GM21515 (cell line): ENCODE results near the gene NCAPD2.
A peak's percentile ranks its signal among the peaks of the same experiment; 100 is the strongest.
"Not testable (repeated sequence)": the region's sequence is repeated elsewhere in the genome, so short reads cannot be mapped to it uniquely, and the experiment has no call there.

Source experiments
- ATAC-seq: cut with Tn5 transposase; IDR thresholded peaks from one replicate; pipeline ENCODE4 v1.9.1; 2021; ENCODE audit not compliant: unreplicated experiment

NCAPD2 gene

GRCh38 chr12:6533923-6534694 lies 40.2 kb downstream of the NCAPD2 start, which contains the start of gene GAPDH:
Gene GAPDH (plus strand): TSS chr12:6534517. CDS start chr12:6534833, 316 bp downstream.
- ATAC-seq, result peak; percentile 52

GRCh38 chr12:6534695-6534944 lies 40.7 kb downstream of the NCAPD2 start:
- no peak for ATAC-seq

- no peak for ATAC-seq
These were observed 41.2 kb downstream of the NCAPD2 start for GRCh38 chr12:6534945-6535696.

GRCh38 chr12:6535697-6535946 lies 41.7 kb downstream of the NCAPD2 start:
- ATAC-seq, result no peak

GRCh38 chr12:6535960-6536847 lies 42.3 kb downstream of the NCAPD2 start:
- no peak for ATAC-seq

GRCh38 chr12:6536894-6537579 lies 43.1 kb downstream of the NCAPD2 start:
- ATAC-seq, result no peak

GRCh38 chr12:6537580-6538419 lies 43.9 kb downstream of the NCAPD2 start:
- ATAC-seq, result not testable (repeated sequence)

GRCh38 chr12:6538420-6539313 lies 44.8 kb downstream of the NCAPD2 start:
- ATAC-seq, result no peak

- no peak for ATAC-seq
These were observed 45.4 kb downstream of the NCAPD2 start for GRCh38 chr12:6539314-6539682.

- ATAC-seq, result no peak
These were observed 45.8 kb downstream of the NCAPD2 start for GRCh38 chr12:6539707-6540134.

GRCh38 chr12:6540181-6540877 lies 46.4 kb downstream of the NCAPD2 start:
- no peak for ATAC-seq

- ATAC-seq, result no peak
These were observed 47.7 kb downstream of the NCAPD2 start for GRCh38 chr12:6541371-6542165.

GRCh38 chr12:6542209-6543009 lies 48.5 kb downstream of the NCAPD2 start:
- ATAC-seq, result no peak

- no peak for ATAC-seq
These were observed 52.1 kb downstream of the NCAPD2 start for GRCh38 chr12:6546016-6546415.

GRCh38 chr12:6547566-6547965 lies 53.7 kb downstream of the NCAPD2 start:
- no peak for ATAC-seq

- ATAC-seq, result no peak
These were observed 54.1 kb downstream of the NCAPD2 start for GRCh38 chr12:6547987-6548386.

- no peak for ATAC-seq
These were observed 54.7 kb downstream of the NCAPD2 start for GRCh38 chr12:6548556-6548955.
